Renal cortical epithelial cell (primary cell): ENCODE results near the gene LRMDA. TPM values are rescaled to one million over a fixed set of nuclear protein-coding genes. Genes with fewer than 3 reads are reported as not detected.

Experiments used
- DNase-seq: peaks from one replicate; pipeline ENCODE4 v3.0.0-alpha.2; 2011; ENCODE audit warnings: low read depth
- total RNA-seq: library from RNA; depleted of rRNA; stranded (reverse); fragments of >200 nt; gene quantifications from 2 replicates; pipeline ENCODE4 v1.2.3, GENCODE V29; 2014

Gene LRMDA
- total RNA-seq, 1 donor from 2014 or later: 11.7 TPM

DNA sequence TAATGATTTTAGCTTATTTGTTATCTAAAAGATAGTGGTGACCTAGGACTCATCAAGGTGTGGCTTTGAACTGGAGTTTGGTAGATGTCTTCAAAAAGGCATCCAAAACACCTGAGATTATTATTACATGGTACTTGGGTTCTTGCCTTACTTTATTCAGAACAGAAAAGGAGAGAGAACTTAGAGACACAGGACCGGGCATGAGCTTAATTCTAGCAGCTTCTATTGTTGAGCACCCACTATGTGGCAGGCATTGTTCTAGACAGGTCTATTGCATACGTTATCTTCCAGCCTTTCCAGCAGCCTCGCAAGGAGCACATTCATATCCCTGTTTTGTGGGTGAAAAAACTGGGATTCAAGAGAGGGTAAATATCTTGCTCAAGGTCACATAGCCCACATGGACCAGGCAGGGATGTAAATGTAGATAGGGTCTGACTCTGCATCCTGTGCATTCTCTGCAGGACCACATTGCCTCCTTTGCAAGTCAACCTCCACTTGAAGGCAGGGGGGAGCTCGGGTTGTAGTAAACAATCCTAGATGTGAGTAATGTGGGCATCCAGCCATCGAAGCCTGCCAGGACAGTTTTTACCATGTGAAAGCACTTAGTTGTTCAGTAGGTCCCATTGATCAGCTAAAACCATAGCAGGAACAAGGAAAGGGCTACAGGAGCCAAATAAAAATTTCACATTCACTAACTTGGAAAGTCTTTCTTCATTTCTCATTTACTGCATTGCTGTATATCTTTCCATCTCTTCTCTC lies 551.4 kb downstream of the LRMDA start:
- DNase-seq: no peak

DNA sequence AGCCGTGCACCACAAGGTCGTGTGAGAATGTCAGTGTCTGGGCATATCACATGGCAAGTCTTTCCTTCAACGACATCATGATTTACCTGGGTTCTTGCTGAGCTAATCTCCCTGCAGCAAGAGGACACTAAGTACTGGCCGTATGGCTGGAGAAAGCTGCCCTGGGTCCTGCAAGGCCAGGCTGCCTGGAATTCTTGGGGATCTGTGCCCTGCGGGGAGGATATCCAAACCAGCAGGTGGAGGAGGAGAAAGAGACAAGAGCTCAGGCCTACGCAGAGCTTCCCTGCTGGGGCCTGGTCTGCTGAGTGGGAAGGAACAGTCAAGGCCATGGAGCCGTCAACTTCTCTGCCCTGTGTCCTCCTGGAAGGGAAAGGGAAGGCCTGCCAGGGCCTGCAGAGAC lies 552.6 kb downstream of the LRMDA start:
- DNase-seq: no peak

DNA sequence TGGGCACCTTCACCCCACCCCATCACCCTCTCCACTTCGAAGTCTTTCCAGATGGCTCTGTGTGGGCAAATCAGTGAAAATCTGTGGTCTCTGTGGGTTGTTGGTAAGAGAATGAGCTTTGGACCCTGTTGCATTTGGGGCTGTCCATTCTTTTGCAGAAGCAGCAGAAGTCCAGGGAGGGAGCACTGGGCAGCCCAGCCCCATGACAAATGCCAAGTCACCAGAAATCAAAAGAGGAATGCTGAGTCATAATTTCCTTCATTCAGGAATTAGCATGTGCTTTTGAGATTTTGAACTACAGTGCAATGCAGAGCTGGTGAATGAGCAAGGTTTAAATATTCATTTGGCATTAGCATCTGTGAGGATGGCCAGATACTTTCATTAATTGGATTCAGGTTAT lies 556.2 kb downstream of the LRMDA start:
- DNase-seq: peak; percentile 71

DNA sequence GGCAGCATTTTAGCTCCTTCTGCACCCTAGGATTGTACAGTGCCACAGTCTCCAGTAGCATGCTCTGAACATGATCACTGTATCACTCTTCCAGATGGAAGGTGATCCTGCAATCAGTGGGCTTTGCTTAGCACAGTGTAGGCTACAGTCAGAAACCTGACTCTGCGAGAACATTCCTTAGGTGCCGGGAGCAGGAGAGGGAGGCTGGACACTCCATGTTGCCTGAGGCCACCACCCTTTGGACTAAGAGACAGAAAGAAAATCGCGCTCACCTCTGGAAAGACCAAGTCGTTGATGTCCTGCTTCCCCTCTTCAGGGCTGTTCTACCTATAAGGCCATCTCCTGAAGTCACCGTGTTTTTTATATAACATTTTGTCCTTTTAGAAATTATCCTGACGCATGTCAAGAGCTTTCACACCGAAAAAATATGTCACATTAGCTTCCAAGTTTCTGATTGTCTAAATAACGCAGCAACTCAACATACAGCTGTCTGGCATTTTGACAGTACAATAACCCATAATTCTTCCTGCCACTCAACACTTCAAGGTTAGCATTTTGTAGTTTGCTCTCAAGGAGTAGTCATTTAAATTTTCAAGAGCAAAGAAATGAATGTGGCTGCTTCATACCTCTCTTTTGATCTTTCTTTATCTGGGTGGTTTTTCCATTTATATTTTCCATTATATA lies 563.1 kb downstream of the LRMDA start:
- DNase-seq: no peak

DNA sequence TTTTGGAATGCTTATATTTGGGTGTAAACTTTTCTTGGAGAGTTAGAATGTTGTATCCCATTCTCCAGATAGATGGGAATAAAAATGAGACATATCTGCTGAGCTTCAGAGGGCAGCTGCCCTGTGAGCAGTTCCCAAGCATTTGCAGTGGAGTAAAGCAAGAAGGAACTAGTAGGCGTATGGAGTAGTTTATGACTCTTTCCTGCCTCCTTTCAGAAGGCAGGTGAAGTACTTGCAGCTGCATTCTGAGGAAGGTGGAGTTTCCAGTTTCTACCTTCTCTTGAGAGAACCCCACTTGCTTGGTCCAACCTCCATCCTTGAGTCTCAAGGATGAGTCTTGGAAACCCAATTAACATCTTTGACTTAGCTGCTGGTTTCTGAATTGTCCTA lies 563.6 kb downstream of the LRMDA start:
- DNase-seq: no peak

DNA sequence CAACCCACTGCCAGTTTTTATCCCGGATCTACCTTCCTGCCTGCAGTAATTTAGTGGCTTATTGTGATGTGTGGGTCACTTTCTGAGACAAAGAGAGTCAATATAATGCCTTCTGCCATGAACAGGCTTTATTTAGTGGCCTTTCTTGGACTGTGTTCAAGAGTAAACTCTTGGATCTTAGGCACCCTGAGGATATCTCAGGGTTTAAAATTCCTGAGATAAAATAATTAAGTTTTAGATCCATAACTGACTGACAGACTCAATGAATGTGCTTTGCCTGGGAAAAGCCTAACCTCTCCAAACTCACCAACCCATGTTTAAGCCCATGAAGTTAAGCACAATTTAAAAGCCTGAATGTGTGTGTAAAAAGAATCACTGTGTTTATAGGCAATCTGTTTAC lies 564.3 kb downstream of the LRMDA start:
- no peak for DNase-seq

DNA sequence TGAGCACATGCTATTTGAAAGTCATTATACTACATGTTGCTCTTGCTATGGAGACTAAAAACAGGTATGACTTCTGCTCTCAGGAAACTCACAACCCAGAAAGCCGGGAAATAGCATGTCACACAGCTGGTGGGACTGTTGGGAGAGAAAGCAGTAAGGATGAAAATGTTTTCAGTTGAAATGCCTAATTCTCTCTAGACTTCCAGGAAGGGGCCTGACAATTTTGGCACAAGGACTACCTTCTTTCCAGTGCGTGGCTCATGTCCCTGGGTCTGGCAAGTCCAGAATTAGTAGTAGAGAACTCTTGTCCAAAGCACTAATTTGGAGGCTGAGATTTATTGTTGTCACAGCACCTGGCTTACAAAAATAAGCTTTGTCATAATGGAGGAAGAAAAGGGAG lies 567.6 kb downstream of the LRMDA start:
- DNase-seq: no peak

DNA sequence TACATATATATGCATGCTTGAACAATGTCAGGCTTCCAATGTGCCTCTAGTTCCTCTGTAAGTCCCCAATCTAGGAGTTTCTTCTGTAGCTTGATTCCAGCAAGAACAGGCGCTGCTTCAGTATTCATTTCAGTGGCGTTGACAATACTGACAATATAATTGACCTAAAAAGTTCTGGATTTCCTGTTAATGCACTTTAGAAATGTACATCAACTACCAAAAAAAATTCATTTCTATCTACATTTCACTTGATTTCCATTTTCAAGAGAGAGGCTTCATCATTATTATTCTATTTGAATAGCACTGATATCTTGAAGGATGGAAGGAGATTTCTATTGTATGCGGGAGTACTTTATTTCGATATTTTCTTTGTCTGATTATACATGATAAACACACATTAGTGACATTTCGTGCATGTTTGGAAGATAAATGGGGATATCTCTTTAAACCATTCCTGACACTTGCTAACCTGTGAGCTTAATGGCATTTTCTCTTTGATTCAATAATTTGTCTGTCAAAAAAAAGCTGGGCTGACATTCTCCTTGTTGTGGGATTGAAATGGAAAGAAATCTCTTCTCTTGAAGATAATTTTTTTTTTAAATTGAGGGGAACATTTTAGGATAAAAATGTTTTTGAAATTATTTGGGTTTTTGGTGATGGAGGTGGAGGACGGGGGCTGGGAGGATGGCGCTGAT lies 568.2 kb downstream of the LRMDA start:
- DNase-seq: no peak

DNA sequence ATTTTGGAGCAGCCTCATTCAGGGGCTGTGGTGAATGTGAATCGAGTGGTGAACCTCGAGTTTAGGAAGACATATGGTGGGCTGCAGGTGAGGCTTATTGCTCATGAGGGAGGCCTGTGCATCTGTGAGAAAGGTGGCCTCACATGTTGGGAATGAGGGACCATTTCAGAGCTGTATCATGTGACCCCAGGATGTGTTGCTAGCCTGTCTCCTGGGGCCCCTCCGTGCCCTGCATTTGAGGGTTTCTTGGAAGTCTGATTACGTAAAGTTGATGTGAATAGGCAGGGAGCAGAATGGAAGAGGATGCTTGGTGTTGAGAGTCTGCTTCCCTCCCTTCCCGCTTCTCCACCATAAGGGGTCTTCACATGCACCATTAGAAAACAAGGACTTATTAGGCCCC lies 569.1 kb downstream of the LRMDA start:
- DNase-seq: no peak

DNA sequence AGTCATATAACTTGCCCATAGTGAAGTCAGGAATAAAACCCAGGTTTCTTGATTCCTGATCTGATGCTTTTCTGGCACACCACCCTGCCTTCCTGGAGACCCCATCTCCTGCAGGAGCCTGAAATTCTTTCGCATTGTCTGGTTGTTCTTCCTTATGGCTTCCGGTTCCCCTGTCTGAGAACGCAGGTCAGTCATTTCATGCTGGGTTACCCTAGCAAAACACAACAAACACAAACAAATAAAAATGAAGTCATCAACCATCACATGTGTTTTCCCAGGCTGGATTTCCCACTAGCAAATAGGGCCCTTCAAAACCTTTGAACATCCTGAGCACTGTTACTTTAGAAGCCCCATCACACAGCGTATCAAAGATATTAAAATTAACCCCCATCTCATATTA lies 569.6 kb downstream of the LRMDA start:
- no peak for DNase-seq

DNA sequence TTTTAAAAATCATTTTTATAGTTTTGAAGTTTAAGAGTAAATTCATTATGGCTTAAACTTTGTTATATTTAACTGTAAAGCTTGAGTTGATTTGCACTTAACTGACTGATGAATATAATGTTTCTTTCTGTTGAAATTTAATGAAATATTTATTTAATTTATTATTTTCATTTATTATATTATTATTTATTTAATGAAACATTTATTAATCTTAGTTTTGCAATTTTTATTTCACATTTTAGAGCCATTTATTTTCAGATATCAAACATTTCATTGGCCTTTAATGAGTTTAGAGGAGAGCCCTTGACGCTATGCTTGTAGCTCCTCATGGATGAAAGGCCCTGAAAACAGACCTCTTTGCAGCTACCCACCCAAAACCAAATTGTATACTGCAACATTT lies 570.0 kb downstream of the LRMDA start:
- no peak for DNase-seq

DNA sequence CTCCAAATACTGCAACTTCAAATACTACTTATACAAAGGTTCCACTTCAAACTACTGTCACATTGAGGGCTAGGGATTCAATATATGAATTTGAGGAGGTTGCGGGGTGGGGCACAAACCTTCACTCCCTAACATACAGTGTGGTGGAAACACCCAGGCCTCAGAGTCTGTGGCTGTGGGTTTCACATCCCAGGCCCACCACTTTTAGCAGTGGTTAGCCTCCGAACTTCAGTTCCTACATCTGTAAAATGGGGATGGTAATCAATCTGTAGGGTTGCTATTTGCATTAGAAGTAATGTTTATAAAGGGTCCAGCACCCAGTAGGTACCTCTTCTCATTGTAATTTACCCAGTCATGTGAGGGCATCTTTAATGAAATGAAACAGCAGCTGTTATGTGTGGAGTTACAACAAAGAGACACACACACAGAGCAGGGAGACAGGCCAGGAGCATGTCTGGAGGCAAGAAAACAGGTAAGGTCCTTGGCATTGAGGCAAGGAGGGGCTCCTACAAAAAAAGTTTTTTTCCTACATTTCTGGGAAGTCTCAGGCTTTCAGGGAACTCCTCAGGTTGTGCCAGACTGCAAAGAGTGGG lies 570.9 kb downstream of the LRMDA start:
- DNase-seq: no peak

DNA sequence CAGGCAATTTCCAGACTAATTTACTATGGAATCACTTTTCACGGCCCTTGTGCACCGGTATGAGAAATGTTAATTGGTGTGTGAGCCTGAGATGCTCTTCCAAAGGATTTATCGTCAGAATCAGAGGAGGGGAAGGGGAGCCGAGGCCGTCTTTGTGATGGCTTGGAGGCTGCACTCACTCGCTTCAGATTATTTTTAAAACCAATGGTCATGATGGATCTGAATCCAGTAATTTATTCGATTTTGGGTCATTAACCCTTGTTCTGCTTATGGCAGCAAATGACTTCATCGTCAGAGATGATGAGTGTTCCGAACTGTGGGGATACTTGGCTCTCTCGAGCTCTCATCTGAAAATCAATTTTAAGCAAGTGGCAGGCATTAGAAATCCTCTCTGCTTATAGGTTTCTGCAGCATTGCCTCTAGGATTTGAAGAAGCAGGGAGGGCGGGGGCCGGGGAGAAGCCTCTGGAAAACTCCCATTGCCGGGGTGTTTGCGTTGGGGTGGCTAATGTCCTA lies 576.3 kb downstream of the LRMDA start:
- DNase-seq: no peak

DNA sequence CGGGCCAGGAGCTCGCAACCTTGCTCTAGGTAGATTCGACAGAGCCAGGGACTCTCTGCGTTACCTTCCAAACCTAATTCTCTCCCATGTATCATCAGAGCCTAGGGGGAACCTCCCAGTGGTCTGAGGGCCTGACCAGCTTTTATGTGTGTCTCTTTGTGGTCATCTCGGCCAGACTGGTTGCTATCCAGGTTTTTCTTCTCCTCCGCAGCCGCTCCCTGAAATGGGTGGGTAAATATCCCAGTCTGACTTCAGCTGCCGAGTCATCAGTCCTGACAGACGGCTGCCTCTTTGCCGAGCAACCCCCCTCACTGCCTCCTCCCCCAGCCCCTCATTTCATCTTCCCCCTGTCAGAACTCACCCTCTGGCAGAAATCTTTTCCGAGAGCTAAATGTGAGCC lies 578.1 kb downstream of the LRMDA start:
- no peak for DNase-seq

DNA sequence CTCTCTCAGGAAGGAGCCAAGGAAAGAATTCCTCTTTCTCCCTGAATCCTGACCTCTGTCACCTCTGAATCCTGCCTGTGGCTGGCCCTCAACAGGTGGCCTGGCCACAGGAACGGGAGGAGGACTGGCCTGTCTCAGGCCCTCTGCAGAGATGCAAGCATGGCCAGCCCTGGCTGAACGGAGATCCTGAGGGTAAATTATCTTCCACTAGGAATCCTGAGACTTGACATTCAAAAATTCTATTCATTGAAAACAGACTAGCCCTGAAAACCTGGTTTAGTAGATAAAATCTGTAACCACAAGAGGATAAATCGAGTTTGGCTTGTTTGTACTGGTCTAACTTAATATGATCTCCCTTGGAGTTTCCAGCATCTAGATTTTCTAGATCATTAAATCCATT lies 579.3 kb downstream of the LRMDA start:
- DNase-seq: no peak

DNA sequence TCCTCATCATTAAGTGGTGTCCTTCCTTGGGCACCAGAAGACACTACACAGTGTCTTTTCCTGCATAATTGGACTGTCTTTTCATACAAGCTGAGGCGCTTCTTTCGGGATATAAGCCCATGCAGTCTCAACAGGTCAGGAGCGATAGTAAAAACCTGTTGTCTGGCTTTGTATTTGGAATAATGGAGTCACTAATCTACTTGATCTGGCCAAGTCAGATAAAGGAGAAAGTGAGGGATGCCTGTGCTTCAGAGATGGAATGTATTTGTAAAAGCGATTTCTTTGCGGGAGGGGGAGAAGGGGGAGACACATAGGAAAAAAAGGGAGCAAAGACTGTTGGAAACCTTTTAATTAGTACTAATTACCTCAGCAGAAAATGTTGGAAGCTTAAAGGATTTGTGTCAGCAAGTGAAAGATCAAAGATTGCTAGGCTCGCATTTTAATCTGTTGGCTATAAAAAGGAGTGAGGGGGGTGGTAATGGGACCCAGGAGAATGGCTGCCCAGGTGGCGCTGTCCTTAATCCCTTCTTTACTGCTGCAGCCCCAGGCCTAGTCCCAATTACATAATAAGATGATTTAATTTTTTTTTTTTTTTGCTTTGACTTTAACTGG lies 581.4 kb downstream of the LRMDA start:
- no peak for DNase-seq

DNA sequence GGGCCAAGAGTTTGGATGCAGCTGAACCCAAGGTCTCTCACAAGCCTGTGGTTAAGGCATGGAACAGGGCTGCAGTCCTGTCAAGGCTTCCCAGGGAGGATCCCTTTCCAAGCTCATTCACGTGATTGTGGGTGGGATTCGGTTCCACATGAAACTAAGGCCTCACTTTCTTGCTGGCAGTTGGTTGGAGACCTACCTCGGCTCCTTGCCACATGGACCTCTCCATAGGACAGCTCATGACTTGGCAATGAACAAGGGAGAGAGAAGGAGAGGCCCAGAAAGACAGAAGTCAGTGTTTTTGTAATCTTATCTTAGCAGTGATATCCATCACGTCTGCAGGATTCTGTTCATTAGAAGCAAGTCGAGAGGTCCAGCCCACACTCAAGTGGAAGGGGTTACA lies 583.8 kb downstream of the LRMDA start:
- no peak for DNase-seq

DNA sequence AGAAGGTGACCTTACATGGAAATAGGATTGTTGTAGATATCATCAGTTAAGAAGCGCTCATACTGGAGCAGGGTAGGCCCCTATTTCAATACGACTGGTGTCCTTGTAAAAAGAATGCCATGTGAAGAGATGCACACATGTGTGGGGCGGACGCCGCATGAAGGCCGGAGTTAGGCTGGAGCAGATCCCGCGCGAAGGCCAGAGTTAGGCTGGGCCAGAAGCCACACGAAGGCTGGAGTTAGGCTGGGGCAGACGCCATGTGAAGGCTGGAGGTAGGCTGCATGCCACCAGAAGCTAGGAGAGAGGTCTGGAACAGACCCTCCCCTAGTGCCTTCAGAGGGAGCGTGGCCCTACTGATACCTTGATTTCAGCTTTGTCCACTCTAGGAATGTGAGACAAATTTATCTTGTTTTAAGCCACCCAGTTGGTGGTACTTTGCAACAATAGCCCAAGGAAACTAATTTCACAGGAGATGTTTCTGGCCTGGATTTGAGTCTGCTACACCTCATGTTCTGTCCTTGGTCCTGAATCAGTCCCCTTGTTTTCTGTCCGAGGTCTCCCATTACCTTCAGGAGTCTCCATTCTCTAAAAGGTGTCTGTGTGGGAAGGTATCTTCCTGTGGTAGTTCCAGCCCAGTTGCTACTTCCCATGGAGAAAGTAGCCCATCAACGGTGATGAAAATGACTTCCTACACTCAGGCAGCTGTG lies 585.8 kb downstream of the LRMDA start:
- DNase-seq: peak; percentile 7

DNA sequence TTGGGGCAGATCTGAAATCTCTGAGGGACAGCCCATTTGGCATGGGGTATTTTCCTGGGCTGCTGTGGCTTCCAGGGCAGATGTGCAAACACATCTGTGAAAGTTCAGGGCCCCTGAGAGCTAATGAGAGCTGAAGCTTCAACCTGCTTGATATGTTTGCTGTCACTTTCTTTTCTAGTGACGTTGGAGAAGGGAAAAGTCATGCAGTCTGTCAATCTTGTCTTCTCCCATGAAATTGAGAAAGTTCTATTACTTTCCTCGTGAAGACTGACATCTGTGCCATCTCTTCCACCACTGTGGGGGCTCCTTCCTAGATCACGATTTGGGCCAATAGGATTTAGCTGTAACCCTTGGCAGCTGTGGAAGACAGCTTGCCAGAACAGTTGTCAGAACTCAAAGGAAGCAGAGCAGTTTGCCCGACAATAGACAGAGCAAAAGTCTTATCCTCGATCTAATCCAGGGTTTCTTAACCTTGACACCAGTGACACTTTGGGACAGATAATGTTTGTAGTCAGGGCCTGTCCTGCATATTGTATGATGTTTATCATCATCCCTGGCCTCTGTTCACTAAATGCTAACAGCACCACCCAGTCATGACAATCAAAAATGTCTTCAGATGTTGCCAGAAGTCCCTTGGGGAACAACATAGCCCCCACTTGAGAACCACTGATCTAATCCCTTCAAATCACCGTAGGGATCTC lies 586.5 kb downstream of the LRMDA start:
- DNase-seq: no peak

DNA sequence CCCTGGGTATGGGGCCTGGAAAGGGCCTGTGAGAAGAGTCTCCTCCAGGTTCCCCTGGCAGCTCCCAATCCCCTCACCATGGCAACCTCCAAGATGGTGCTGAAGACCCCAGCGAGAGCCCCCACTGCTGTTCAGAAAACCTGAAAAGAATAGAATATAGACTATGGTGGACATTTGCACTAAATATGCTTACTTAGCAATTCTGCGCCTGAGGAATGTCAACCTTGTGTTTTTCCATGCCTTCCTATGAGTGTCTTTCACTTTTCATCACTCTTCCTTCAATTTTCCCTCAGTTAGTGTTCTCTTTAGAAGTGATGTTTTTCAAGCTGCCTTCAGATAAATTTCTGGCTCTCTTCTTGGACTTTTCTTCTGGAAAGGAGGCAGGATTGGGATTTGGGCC lies 589.2 kb downstream of the LRMDA start:
- no peak for DNase-seq

DNA sequence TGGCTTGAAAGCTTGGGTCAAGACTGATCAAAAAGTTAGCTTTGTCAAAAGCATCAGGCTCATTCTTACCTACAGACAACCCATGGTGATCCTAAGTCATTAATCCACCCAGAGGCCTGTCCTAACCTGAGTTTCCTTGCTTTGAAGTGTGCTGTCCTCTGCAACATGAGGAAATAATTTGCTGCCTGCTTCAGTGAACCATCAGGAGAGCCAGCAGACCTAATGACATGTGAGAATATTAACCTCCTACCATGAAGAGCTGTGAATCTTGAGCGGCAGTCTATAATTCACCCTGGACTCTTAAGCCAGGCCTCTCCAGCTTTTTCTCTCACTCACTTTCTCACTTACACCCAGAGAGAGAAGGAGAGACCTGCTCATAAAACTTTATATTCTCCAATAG lies 590.0 kb downstream of the LRMDA start:
- no peak for DNase-seq
